Mucosa of rectum (tissue), 2 donors: ENCODE results near the gene USP16.

Experiments used
- H3K27ac ChIP-seq, 2 donors: one replicate each; pipeline ENCODE4 v1.7.0; 2013; ENCODE audit warnings: inconsistent platforms in 2 of 2, low read depth in 2 of 2, low read length in 2 of 2
- H3K27me3 ChIP-seq, 2 donors: one replicate each; pipeline ENCODE4 v1.7.0; 2013; ENCODE audit warnings: low read length in 2 of 2; ENCODE audit not compliant: control insufficient read depth in 2 of 2, insufficient read depth in 2 of 2
- H3K36me3 ChIP-seq, 2 donors: one replicate each; pipeline ENCODE4 v1.7.0; 2013; ENCODE audit warnings: low read length in 2 of 2; ENCODE audit not compliant: control insufficient read depth in 2 of 2, insufficient read depth in 2 of 2
- H3K4me1 ChIP-seq, 2 donors: one replicate each; pipeline ENCODE4 v1.7.0; 2013; ENCODE audit warnings: low read length in 2 of 2, mild to moderate bottlenecking in 1 of 2; ENCODE audit not compliant: control insufficient read depth in 2 of 2, insufficient read depth in 2 of 2
- H3K4me3 ChIP-seq, 2 donors: one replicate each; pipeline ENCODE4 v1.7.0; 2013; ENCODE audit warnings: low read length in 2 of 2
- H3K9ac ChIP-seq, 2 donors: one replicate each; pipeline ENCODE4 v1.7.0; 2013; ENCODE audit warnings: low read length in 2 of 2, low read depth in 1 of 2, mild to moderate bottlenecking in 1 of 2
- H3K9me3 ChIP-seq, 2 donors: one replicate each; pipeline ENCODE4 v1.7.0; 2013; ENCODE audit warnings: low read length in 2 of 2; ENCODE audit not compliant: control insufficient read depth in 2 of 2
- donor health status: healthy.
- donor health status: Normal muscosa, but diverticular disease.

USP16 gene

DNA sequence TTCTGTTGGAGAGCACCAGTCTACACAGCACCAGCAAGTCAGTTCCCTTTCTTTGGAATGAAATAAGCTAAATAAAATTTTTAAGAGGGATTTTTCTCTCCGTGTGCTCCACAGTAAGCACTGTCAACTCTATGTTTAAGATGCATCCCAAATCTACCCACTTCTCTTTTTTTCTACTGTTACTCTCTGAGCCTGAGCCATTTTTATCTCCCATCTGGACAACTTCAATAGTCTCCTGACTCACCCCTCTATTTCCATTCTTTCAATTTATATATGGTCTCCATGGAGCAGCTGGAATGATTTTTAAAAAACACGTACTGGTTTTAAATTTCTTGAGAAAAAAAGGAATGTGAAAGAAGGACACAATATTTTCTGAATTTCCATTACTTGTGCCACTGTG lies 73.7 kb downstream of the USP16 start:
- H3K27me3 ChIP-seq, result no peaks in the 10 kb centered on the region
- H3K9me3 ChIP-seq, result no peaks in the 10 kb centered on the region
- no peak overlapping the region for H3K4me3 ChIP-seq
- no peak overlapping the region for H3K9ac ChIP-seq
- no peak overlapping the region for H3K27ac ChIP-seq
- H3K36me3 ChIP-seq, result peaks cover 0 to 1% of the 10 kb centered on the region in 2 donors
- no peaks in the 10 kb centered on the region for H3K4me1 ChIP-seq

- Histone ChIP-seq H3K4me1 (no peaks in the 10 kb centered on the region), H3K27ac (no peak overlapping the region)
These were observed 78.4 kb downstream of the USP16 start for GRCh38 chr21:29102791-29103257.

More at GRCh38 chr21:29102791-29103257, 78.4 kb downstream of the USP16 start:
- H3K9ac ChIP-seq, result no peak overlapping the region
- H3K4me3 ChIP-seq, result no peak overlapping the region
- H3K27me3 ChIP-seq, result no peaks in the 10 kb centered on the region
- H3K9me3 ChIP-seq, result no peaks in the 10 kb centered on the region
- peaks cover 0 to 1% of the 10 kb centered on the region in 2 donors for H3K36me3 ChIP-seq
